HEK293T (cell line): ENCODE measurements around the gene PLCB4.

ENCODE experiments used
- BHLHE40 ChIP-seq: fragments of 450-650 bp; IDR thresholded peaks from 2 replicates; pipeline ENCODE4 v1.6.1; 2016; ENCODE audit warnings: mild to moderate bottlenecking, moderate library complexity, borderline replicate concordance
- SP1 ChIP-seq: fragments of 450-650 bp; IDR thresholded peaks from 2 replicates; pipeline ENCODE4 v1.6.1; 2017
- TARDBP ChIP-seq: fragments of 450-650 bp; IDR thresholded peaks from 2 replicates; pipeline ENCODE4 v1.6.1; 2016

- TF ChIP-seq SP1 (no peak), TARDBP (no peak), BHLHE40 (no peak)
Observed at GRCh38 chr20:9367328-9367727, 298.4 kb downstream of the PLCB4 start.
